M059J (cell line): ENCODE data around the gene CTXN1. TPM values are rescaled to one million over a fixed set of nuclear protein-coding genes. Genes with fewer than 3 reads are reported as not detected.
"Not testable (repeated sequence)": the region's sequence is repeated elsewhere in the genome, so short reads cannot be mapped to it uniquely, and the experiment has no call there.

ENCODE experiments used
- DNase-seq: peaks from one replicate; pipeline ENCODE4 v3.0.0-alpha.2; 2012; ENCODE audit warnings: low read depth
- total RNA-seq: library from RNA; depleted of rRNA; stranded (reverse); fragments of >200 nt; shearing (Covaris generic); gene quantifications from 2 replicates; pipeline ENCODE4 v1.2.3, GENCODE V29; 2014

The CTXN1 gene
- total RNA-seq, 1 experiment from 2014 or later = 6.7 TPM

DNA sequence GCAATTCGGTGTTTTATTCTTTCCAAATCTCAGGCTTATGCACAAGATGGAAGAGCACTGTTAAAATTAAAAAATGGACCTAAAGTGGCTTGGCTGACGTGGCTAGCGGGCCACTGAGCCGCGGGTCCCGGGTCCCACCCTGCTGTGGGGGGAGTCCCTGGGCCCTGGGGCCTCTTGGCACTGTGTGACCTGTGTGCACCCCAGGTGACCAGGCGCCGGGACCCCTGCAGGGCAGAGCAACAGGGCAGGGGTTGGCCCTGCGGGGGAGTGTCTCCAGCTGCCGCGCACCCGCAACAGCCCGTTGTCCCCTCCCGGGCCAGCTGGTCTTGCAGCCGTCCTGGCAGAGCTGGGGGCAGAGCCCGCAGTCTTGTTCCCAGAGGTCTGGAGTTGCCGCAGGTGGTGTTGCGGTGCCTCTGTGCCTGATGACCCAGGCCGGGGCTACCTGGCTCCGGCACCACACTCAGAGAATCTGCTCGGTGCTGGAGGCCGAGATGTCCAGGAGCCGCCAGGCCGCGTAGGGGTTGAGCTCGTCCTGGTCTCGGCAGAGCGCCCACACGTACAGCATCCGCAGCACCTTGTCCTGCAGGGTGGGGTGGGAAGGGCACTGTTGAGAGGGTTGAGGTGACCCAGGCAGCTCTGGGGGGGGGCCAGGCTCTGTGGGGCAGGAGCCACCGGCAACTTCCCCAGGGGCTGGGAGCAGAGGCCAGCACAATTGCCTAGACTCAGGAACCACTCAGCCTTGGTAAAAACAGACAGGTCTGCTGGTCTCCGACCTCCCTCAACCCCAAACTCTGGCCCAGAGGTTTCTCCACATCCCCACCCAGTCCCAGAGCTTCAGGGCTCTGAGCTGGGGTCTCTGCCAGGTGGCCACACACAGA lies 1.0 kb upstream of the CTXN1 start:
- DNase-seq = no peak

DNA sequence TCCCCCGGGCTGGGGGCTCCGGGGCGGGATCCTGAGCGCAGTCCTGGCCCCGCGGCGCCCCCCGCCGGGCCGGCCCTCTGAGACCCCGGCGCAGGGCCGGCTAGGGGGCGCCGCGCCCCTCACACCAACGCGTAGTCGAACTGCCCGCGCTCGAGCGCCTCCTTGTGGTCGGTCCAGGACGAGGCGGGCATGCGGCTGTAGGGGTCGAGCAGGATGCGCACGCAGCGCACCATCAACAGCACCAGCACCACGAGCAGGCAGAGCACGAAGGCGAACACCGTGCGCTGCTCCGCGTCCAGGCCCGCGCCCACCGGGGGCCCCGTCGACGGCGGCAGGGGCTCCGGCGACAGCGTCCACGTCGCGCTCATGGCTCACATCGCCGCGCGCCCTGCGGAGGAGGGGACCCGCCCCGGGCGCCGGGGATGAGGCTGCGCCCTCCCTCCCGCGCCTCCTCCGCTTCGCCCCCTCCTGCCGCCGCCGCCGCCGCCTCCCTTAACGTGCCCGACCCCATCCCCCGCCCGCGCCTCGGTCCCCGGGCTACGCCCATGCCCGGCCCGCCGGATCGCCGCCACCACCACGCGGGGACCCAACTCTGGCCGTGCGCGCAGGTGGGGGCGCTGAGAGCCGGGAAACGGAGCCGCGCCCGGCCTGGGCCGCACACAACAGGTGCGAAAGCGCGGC lies 624 bp downstream of the CTXN1 start:
- DNase-seq = peak; percentile 53

DNA sequence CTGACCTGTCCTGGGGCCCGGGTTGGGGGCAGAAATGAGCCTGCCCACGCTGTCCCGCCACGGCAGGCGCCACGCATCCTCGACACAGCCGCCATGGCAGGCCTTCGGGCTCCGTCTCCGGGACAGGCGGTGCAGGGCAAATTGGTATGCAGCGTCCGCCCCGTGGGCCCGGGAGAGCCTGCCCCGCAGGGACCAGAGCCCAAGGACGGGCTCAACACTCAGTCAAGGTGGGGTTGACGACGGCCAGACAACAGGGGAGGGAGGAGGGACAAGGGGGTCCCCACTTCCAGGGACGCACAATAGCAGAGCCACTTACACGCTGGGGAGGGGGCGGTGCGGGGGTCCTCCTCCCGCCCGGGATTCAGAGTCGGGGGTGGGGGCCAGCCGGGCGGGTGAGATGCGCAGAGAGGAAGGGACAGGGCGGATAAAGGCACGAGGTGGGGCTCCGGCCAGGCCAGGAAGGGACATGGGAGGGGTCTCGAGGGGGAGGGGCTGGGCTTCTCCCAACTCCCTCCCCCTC lies 1.2 kb downstream of the CTXN1 start:
- no peak for DNase-seq

DNA sequence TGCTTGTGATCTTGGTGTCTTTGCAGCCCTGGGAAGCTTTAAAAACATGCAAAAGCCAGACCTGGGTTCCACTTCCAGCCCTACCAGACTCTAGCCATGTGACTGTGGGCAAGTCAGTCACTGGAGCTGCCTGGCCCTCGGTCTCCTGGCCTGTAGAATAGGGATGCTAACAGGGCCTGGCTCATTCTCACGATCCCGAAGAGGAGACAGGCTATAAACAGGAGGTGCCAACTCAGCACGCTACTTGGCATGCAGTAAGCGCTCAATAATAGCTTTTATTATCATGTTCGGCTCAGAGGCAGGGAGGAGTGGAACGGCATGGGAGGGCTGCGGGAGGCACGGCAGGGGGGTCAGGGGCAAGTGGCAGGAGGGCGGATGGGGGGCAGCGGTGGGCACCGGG lies 1.7 kb downstream of the CTXN1 start:
- no peak for DNase-seq

DNA sequence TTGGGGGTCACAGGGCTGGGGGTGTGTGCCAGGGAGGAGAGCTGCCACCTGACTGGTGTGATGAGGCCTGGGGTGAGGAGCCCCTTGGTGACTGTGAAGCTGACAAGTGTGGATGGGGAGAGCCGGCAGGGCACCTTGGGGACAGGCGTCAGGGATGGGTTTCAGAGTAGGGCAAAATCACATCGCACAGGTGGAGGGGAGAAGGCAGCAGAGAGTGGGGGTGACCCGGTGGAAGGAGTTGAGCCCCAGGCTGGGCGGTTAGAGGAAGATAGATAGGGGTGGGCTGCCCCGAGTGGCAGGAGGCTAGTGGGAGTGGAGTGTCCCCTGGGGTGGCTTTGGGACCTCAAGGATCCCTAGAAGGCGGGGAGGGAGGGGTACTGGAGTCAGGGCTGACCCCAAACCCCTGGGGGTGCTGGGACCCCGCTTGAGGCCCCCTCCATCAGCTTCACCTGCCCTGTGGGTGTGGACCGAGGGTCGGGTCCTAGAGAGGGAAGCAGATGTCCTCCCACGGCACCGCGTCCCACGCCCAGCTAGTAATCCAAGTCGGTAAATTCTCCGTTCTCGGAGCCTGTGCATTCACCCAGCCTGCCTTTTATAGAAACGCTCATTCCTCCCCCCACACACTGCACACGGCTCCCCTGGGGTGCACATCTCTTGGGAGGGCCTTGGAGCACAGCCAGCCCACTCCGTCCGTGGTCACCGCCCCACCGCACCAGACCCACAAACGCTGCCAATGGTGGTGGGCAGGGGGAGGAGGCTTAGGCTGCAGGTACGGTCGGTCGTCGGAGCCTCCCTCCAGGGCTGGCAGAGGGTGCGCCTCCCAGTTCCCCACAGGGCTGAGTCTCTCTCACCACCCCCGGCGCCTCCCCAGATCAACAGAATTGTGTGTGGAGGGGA lies 2.4 kb downstream of the CTXN1 start:
- DNase-seq = no peak

DNA sequence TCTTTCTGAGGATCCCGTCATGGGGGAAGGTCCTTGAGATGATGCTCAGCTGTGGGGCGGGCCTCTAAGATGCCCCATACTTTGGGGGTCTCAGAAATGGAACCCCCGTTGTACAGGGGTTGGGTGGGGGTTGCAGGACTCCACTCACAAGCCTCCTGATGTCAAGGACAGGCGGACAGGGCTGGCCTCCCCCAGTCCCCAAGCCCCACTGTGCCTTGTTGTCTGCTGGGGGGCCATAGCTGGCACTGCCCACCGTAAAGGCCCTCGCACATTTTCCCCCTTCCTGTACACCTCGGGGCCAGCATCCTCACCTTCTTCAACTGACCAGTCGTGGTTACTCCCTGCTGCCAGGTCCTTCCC lies 3.1 kb downstream of the CTXN1 start:
- DNase-seq = no peak

DNA sequence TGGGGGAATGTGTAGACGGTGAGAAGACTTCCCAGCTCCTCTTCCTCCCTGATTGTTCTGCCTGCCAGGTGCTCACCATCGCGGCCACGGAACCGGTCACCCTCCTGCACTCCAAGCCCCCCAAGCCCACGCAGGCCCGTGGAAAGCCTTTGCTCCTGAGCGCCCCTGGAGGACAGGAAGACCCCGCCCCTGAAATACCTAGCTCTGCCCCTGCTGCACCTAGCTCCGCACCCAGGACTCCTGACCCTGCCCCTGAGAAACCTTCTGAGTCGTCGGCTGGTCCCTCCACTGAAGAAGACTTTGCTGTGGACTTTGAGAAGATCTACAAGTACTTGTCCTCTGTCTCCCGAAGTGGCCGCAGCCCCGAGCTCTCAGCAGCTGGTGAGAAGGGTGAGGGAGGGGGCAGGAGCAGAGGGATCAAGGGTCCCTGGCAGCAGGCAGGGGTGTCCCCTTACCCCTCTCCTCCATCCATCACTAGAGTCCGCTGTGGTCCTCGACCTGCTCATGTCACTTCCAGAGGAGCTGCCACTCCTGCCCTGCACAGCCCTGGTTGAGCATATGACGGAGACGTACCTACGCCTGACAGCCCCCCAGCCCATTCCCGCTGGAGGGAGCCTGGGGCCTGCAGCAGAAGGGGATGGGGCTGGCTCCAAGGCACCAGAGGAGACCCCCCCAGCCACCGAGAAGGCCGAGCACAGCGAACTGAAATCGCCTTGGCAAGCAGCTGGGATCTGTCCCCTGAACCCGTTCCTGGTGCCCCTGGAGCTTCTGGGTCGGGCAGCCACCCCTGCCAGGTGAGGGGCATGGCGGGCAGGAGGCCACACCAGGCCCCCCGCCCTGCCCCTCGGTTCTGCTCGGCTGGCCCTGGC lies 3.7 kb downstream of the CTXN1 start:
- no peak for DNase-seq

DNA sequence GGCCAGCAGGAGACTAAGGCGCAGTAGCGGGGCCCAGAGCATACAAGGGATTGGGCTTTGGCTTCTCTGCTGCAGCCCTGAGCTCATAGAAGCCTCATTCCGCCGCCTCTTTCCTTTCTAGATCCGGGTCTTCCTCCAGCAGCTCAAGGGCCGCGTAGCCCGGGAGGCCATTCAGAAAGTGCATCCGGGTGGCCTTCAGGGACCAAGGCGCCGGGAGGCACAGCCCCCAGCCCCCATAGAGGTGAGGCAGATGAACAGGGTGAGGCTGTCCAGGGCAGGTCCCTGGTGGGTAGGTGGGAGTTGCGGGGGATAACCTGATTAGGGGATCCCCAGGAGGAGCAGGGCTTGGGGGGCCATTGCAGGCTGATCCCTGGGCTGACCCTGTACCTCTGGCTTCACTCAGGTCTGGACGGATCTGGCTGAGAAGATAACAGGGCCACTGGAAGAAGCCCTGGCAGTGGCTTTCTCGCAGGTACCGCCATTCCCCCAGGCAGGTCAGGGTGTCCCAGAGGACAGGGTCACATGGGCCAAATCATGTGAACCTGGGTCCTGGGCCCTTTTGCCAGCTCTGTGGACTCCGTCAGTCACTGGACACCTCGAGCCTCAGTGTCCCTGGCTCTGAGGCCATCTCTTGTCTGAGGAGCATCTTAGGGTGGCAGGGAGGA lies 4.5 kb downstream of the CTXN1 start:
- DNase-seq = no peak

DNA sequence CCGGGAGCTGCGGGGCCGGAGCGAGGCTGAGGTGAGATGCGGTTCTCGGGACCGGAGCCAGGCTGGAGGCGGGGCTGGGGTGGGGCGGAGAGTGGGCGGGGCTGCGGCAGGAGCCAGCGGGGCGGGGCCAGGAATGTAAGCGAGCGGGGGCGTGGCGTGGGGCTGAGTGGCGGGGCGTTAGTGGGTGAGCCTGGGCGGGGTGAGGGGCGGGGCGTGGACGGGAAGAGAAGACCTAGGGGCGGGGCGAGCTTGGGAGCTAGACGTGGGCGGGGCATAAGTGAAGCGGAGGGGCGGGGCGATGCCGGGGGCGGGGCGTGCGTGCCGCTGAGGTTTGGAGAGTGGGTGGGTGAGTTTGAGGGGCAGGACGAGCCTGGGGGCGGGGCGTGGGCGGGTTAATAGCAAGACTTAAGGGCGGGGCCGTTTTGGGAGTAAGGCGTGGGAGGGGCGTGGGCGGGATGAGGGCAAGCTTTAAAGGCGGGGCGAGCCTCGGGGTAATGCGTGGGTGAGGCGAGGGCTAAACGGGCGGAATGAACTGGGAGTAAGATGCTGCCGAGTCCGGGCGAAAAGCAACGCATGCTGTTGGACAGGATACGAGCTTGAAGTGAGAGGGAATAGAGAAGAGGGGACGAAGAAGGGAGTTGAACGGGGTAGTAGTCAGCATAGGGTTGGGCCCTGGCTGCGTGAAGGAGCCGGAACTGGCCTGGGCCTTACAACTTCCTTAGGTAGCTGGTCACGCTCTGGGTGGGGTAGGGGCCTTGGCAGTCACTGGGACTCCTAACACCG lies 5.2 kb downstream of the CTXN1 start:
- peak; percentile 92 for DNase-seq

DNA sequence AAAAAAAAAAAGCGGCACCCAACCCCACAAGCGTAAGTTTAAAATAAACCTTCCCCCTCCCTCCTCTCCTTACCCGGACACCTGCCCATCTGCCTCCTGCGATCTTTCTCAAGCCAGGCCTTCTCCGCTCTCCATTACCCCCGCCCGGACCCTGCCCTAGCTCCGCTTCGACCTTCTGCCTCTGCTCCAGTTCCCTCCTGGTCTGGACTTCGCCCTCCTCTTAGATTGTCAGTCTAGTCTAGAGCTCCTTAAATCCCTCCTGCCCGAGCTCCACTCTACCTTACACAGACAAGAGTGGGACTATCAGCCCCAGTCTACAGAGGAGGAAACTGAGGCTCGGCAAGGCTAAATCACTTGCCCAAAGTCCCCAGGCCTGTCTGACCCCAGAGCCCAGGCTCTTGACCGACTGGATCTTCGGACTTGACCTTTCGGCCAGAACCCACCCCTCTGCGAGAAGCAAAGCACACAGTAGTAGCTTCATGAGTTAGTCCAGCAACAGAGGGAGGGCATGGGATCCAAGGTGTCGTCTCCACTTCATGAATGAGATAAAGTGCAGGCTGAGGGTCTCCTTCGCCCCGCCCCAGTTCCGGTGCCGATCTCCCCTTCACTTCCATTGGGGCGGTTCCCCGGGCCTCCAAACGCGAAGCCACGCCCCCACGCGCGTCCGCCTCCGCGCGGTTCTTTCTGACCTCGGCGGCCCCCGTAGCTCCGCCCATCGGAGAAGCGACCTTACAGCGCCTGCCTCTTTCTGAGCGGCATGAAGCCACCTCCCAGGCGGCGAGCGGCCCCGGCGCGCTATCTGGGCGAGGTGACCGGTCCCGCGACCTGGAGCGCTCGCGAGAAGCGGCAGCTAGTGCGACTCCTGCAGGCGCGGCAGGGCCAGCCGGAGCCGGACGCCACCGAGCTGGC lies 6.1 kb downstream of the CTXN1 start, which contains the start of gene SNAPC2:
Gene SNAPC2, plus strand, starts transcription at position 729 of the 909 bp plus-strand sequence. Its CDS starts 29 bp downstream, at position 758.
- peak; percentile 92 for DNase-seq

DNA sequence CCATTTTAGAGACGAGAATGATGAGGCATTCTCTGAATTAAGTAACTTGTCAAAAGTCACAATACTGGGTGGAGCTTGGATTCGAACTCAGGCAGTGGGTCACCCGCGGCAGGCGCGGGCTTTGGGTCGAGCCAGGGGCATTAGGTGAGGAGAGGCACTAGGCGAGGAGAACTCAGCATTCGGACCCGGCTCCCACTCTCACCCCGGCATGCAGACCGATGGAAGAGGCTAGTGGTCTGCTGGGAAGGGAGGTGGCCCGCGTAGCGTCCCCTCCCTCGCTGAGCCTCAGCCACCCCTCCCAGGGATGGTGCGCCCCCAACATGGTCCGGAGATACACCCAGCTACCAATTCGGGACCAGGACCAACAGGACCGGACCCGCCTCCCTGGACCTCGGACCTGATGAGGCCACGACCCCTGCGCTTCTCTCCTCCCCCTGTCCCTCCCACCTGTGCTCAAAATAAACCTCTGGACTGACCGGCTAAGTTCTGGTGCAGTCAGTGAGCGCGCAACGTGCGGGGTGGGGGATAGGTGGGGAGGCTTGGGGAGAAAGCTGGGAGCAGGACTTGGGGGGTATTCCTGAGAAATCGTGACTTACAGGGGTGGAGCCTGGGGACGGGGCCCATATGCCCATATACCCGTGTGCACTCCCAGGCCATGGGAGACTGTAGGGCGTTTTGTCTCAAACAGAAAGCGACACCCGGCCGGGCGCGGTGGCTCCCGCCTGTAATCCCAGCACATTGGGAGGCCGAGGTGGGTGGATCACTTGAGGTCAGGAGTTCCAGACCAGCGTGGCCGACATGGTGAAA lies 7.1 kb downstream of the CTXN1 start:
- no peak for DNase-seq

DNA sequence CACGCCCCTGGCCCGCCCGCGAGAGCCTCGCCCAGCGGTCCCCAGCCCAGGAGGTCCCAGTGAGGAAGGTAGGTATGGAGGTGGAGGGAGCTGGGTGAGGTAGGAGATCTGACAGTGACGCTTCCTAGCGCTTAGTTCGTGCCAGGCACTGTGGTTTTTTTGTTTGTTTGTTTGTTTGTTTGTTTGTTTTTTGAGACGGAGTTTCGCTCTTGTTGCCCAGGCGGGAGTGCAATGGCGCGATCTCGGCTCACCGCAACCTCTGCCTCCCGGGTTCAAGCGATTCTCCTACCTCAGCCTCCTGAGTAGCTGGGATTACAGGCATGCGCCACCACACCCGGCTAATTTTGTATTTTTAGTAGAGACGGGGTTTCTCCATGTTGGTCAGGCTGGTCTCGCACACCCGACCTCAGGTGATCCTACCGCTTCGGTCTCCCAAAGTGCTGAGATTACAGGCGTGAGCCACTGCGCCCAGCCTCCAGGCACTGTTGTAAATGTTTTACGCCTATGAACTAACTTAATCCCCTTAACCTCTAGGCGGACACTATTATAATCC lies 7.8 kb downstream of the CTXN1 start:
- DNase-seq = not testable (repeated sequence)

DNA sequence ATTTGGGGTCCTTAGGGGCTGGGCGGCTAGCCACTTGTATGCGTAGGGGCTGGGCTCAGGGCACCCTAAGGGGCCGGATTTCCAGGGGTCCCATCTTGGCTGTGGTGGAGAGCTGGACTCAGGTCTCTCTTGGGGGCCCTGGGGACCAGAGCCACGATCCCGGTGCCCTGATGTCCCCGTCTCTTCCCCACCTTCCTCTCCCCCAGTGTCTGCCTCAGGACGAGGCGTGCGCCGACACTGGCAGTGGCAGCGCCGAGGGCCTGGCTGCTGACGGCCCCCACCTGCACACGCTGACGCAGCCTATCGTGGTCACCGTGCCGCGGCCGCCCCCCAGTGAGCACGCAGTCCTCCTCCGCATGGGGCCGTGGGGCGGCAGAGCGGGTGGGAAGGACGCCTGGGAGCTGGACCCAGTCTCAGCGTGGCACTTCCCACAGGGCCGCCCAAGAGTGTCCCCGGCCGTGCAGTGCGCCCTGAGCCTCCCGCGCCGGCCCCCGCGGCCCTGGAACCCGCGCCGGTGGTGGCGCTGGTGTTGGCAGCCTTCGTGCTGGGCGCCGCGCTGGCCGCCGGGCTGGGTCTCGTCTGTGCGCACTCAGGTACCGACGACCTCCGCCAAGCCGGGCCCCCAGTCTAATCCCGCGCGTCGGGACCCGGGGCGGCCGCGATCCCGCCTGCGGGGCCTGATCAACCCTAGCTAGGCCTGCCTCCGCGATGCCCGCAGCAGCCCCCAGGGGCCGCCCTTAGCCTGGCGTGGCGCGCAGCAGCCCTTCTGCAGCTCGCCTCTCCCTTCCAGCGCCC lies 8.5 kb downstream of the CTXN1 start:
- DNase-seq = peak; percentile 58

DNA sequence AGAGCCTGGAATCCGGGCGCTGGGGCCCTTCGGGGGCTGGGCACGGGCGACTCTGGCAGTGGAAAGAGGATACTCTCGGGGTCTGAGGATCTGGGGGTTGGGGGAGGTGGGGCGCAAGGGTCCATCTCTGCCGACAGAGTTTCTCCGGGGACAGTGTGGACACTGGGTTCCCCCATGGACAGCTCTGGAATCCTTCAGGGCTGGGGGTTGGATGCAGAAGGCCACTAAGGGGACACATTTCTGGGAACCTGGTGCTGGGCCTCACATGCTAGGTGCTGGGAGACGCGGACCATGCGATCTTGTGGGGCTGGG lies 9.0 kb downstream of the CTXN1 start:
- no peak for DNase-seq

DNA sequence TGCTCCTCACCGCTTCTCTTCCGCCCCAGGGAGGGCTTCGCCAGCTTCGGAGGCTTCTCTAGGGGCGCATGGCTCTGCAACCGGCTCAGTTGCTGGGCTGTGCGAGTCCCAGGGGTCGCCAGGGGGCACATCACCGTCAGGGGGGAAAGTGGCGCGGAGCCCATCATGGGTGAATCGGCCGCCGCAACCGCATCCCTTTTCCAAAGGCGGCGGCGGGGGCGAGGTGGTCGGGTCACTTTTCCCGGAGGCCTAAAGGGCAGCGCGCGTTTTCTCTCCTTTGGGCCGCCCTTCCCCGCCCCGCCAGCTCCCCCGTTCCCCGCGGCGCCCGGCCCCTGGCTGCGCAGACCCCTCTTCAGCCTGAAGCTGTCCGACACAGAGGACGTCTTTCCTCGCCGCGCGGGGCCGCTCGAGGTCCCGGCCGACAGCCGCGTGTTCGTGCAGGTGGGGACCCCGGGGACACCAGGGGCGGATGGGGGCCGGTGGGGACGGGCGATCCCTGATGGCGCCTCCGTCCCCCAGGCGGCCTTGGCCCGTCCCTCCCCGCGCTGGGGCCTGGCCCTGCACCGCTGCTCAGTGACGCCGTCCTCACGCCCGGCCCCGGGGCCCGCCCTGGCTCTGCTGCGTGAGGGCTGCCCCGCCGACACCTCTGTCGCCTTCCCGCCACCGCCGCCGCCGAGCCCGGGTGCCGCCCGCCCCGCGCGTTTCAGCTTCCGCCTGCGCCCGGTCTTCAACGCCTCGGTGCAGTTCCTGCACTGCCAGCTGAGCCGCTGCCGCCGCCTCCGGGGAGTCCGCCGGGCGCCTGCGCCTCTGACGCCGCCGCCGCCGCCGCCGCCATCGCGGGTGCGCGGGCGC lies 9.6 kb downstream of the CTXN1 start:
- no peak for DNase-seq
